HCT116 (cell line): Measurements from ENCODE around the gene GNA15. TPM values are rescaled to one million over a fixed set of nuclear protein-coding genes. Genes with fewer than 3 reads are reported as not detected.

ENCODE experiments used
- ATAC-seq: fragments of 200-7000 bp; cut with Tn5 transposase; 2 replicates; pipeline ENCODE4 v1.9.1; 2020; ENCODE audit warnings: mild to moderate bottlenecking, moderate library complexity
- BruUV-seq: library from RNA; stranded (reverse); fragments of 400-500 nt; replicated peaks from 2 replicates; lab custom pipeline; 2021; lab: Mats Ljungman, UMichigan
- CTCF ChIA-PET: fragments of 300-600 bp; sonication (Branson Sonifier 250); formaldehyde crosslinking; loops from one replicate; lab custom pipeline; 2021; ENCODE audit warnings: antibody characterized with exemption; lab: Charles Lee
- POLR2A ChIA-PET: fragments of 300-600, 350-600 bp; sonication (Branson Sonifier 250); formaldehyde crosslinking; loops from one replicate; lab custom pipeline; 2021; ENCODE audit warnings: antibody characterized with exemption; lab: Charles Lee
- RAD21 ChIA-PET, 2 experiments: fragments of 300-600 bp; sonication (Branson Sonifier 250); formaldehyde crosslinking; loops; one replicate each; lab custom pipeline; 2023; ENCODE audit warnings: low total read pairs in 2 of 2; ENCODE audit not compliant: uncharacterized antibody in 2 of 2, unreplicated experiment in 2 of 2, low non-redundant PET in 1 of 2; lab: Charles Lee
- DNase-seq: peaks from one replicate; pipeline ENCODE4 v3.0.0-alpha.2; 2010; ENCODE audit warnings: low read depth, low spot score
- H2AFZ ChIP-seq: fragments of 200-600 bp; shearing (Covaris generic), sonication (generic); 2 replicates; pipeline ENCODE4 v1.6.1; 2017; ENCODE audit warnings: low read depth, mixed run types, mixed read lengths, antibody characterized with exemption, low read length; ENCODE audit not compliant: poor library complexity, severe bottlenecking
- H3K27ac ChIP-seq: 2 replicates; pipeline ENCODE4 v1.5.1; 2012; ENCODE audit warnings: low read depth, low read length
- H3K27me3 ChIP-seq: fragments of 200-600 bp; sonication (generic); 2 replicates; pipeline ENCODE4 v1.6.1; 2016; ENCODE audit warnings: mixed run types, low read length, mixed read lengths; ENCODE audit not compliant: insufficient read depth
- H3K36me3 ChIP-seq, 2 experiments: fragments of 200-500 bp in 1 of 2; fragments of 200-600 bp in 1 of 2; sonication (Bioruptor generic) in 1 of 2; sonication (generic) in 1 of 2; 2 replicates each; pipeline versions ENCODE4 v1.5.1 to v1.6.1; 2014 to 2016; ENCODE audit warnings: low read length in 2 of 2, inconsistent platforms in 1 of 2, mixed read lengths in 1 of 2, mixed run types in 1 of 2; ENCODE audit not compliant: insufficient read depth in 2 of 2, control insufficient read depth in 1 of 2
- H3K4me1 ChIP-seq, 2 experiments: fragments of 200-600 bp in 1 of 2; sonication (generic) in 1 of 2; 2 replicates each; pipeline versions ENCODE4 v1.5.1 to v1.6.1; 2012 to 2017; ENCODE audit warnings: low read length in 2 of 2, inconsistent platforms in 1 of 2, mild to moderate bottlenecking in 1 of 2, mixed read lengths in 1 of 2, mixed run types in 1 of 2, moderate library complexity in 1 of 2; ENCODE audit not compliant: insufficient read depth in 2 of 2, control insufficient read depth in 1 of 2
- H3K4me2 ChIP-seq: fragments of 200-600 bp; sonication (generic); 2 replicates; pipeline ENCODE4 v1.6.1; 2017; ENCODE audit warnings: mixed run types, low read length, mixed read lengths
- H3K4me3 ChIP-seq, 2 experiments: fragments of 200-600 bp in 1 of 2; sonication (generic) in 1 of 2; replicated peaks in 1 of 2; 2 replicates each; pipeline ENCODE4 v1.5.1; 2011 to 2016; ENCODE audit warnings: low read length in 2 of 2, control low read depth in 1 of 2, low read depth in 1 of 2, mild to moderate bottlenecking in 1 of 2, mixed read lengths in 1 of 2, mixed run types in 1 of 2
- H3K79me2 ChIP-seq: fragments of 200-600 bp; sonication (generic); 2 replicates; pipeline ENCODE4 v1.6.1; 2017; ENCODE audit warnings: mild to moderate bottlenecking, mixed run types, low read length, moderate library complexity, mixed read lengths; ENCODE audit not compliant: insufficient read depth
- H3K9ac ChIP-seq: fragments of 200-600 bp; sonication (generic); 2 replicates; pipeline ENCODE4 v1.6.1; 2016; ENCODE audit warnings: low read length, mixed read lengths
- H3K9me2 ChIP-seq: fragments of 200-600 bp; sonication (generic), shearing (Covaris generic); 2 replicates; pipeline ENCODE4 v1.6.1; 2017; ENCODE audit warnings: mixed run types, mild to moderate bottlenecking, moderate library complexity; ENCODE audit not compliant: insufficient read depth
- H3K9me3 ChIP-seq, 2 experiments: fragments of 200-500 bp in 1 of 2; fragments of 200-600 bp in 1 of 2; sonication (Bioruptor generic) in 1 of 2; sonication (generic) in 1 of 2; 2 replicates each; pipeline ENCODE4 v1.6.1; 2014 to 2017; ENCODE audit warnings: low read length in 2 of 2, mixed read lengths in 2 of 2, inconsistent platforms in 1 of 2, low read depth in 1 of 2, mild to moderate bottlenecking in 1 of 2, mixed run types in 1 of 2, moderate library complexity in 1 of 2; ENCODE audit not compliant: control insufficient read depth in 1 of 2, insufficient read depth in 1 of 2
- H4K20me1 ChIP-seq: fragments of 200-600 bp; sonication (generic), shearing (Covaris generic); 2 replicates; pipeline ENCODE4 v1.6.1; 2017; ENCODE audit warnings: mixed run types, mild to moderate bottlenecking, moderate library complexity; ENCODE audit not compliant: insufficient read depth
- EGR1 ChIP-seq: IDR thresholded peaks from 2 replicates; pipeline ENCODE4 v1.6.1; 2012; ENCODE audit warnings: low read depth
- ELF1 ChIP-seq: IDR thresholded peaks from 2 replicates; pipeline ENCODE4 v1.6.1; 2012; ENCODE audit warnings: low read depth, borderline replicate concordance
- EZH2phosphoT487 ChIP-seq: fragments of 200-600 bp; IDR thresholded peaks from 2 replicates; pipeline ENCODE4 v1.6.1; 2018; ENCODE audit warnings: antibody characterized with exemption, borderline replicate concordance
- FOSL1 ChIP-seq: IDR thresholded peaks from 2 replicates; pipeline ENCODE4 v1.6.1; 2012; ENCODE audit warnings: low read depth
- RAD21 ChIP-seq: IDR thresholded peaks from 2 replicates; pipeline ENCODE4 v1.6.1; 2012; ENCODE audit warnings: low read depth, mild to moderate bottlenecking
- SIN3A ChIP-seq: IDR thresholded peaks from 2 replicates; pipeline ENCODE4 v1.6.1; 2012; ENCODE audit warnings: low read depth
- SP1 ChIP-seq: IDR thresholded peaks from 2 replicates; pipeline ENCODE4 v1.6.1; 2012; ENCODE audit warnings: low read depth
- TCF7L2 ChIP-seq: IDR thresholded peaks from 2 replicates; pipeline ENCODE4 v1.7.0; 2011; ENCODE audit warnings: borderline replicate concordance, inconsistent platforms; ENCODE audit not compliant: insufficient read depth, insufficient read length; ENCODE audit errors: extremely low read depth
- ZFX ChIP-seq: fragments of 450-650 bp; IDR thresholded peaks from 2 replicates; pipeline ENCODE4 v1.6.1; 2017
- intact Hi-C: fragments of 100-400 bp; cut with micrococcal nuclease; formaldehyde crosslinking; loops from 2 replicates; pipeline ENCODE4 v1.10.0; 2022
- total RNA-seq: library from RNA; stranded (reverse); gene quantifications from one replicate; pipeline ENCODE4 v1.2.1, GENCODE V29; 2021; ENCODE audit not compliant: unreplicated experiment
- TF ChIP-seq, protein P1 (sequence below): IDR thresholded peaks from 2 replicates; pipeline ENCODE4 v1.6.1; 2011; ENCODE audit warnings: mild to moderate bottlenecking, low read length, moderate library complexity; ENCODE audit not compliant: insufficient replicate concordance; ENCODE audit errors: extremely low read depth
- TF ChIP-seq, protein P2 (sequence below): IDR thresholded peaks from 2 replicates; pipeline ENCODE4 v1.6.1; 2012
- TF ChIP-seq, protein P3 (sequence below), 3 experiments: fragments of 200-600 bp in 1 of 3; sonication (generic) in 1 of 3; IDR thresholded peaks in 2 of 3; conservative IDR thresholded peaks in 1 of 3; 2 replicates each; pipeline ENCODE4 v1.5.1; 2012 to 2017; ENCODE audit warnings: low read depth in 2 of 3, low read length in 2 of 3, antibody characterized with exemption in 1 of 3, borderline replicate concordance in 1 of 3, control low read depth in 1 of 3, mild to moderate bottlenecking in 1 of 3, mixed read lengths in 1 of 3, mixed run types in 1 of 3, moderate library complexity in 1 of 3; ENCODE audit not compliant: insufficient read depth in 1 of 3
- TF ChIP-seq, protein P4 (sequence below): IDR thresholded peaks from 2 replicates; pipeline ENCODE4 v1.6.1; 2012; ENCODE audit warnings: low read depth

GNA15 gene
- total RNA-seq, 1 experiment from 2014 or later, result 1.5 TPM

DNA sequence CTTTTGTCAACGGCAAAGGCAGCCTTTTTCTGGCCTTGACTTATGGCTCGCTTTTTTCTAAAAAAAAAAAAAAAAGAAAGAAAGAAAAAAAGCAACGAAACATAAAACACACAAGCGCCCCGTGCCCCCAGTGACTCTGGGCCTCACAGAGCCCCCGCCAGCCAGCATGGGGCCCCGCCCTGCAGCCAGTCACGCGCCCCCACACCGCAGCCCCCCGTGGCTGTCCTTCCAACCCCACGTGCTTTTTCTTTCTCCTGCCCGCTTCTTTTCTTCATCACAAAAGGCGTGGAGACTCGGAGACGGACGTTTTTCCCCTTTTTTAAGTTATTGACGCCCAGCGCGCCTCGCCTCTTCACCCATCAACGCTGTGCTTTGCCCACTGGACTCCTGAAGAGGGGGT, 14.4 kb upstream of the GNA15 start (continued):
- TF ChIP-seq, protein P1, sequence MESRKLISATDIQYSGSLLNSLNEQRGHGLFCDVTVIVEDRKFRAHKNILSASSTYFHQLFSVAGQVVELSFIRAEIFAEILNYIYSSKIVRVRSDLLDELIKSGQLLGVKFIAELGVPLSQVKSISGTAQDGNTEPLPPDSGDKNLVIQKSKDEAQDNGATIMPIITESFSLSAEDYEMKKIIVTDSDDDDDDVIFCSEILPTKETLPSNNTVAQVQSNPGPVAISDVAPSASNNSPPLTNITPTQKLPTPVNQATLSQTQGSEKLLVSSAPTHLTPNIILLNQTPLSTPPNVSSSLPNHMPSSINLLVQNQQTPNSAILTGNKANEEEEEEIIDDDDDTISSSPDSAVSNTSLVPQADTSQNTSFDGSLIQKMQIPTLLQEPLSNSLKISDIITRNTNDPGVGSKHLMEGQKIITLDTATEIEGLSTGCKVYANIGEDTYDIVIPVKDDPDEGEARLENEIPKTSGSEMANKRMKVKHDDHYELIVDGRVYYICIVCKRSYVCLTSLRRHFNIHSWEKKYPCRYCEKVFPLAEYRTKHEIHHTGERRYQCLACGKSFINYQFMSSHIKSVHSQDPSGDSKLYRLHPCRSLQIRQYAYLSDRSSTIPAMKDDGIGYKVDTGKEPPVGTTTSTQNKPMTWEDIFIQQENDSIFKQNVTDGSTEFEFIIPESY, result no peak
- TF ChIP-seq, protein P2, sequence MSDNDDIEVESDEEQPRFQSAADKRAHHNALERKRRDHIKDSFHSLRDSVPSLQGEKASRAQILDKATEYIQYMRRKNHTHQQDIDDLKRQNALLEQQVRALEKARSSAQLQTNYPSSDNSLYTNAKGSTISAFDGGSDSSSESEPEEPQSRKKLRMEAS, result no peak

DNA sequence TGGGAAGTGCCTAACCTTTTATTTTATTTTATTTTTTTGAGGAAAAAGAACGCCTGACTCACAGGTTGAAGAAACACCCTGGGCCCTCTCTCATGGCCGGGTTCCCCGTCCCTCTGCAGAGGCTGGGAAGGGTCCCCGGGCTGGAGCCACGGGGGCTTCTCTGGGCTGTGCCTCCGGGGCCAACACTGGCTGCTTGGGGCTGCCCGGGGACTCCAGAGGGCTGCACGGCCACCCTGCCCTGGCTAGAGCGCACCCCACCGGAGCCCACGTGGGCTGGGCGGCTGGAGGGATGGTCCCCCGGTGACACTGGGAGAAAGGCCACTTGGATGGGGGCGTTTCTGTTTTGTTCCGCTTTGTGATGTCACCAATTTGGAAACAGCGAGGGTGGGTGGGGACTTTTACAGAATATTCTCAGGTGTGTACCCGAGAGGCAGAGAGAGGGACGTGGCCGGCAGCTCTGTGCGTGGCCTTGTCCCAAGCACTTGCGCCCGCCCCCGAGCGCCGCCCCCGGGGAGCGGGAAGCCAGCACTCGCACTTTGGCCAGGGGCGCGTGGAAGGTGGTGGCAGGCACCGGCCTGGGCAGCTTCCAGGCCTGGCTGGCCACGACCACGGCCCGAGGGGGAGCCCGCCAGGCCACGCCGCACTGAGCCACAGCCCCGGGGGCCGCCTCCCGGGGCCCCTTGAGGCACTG, 13.9 kb upstream of the GNA15 start:
- ATAC-seq, result no peak
- no peak for TF ChIP-seq RAD21
- no peak for TF ChIP-seq ELF1
- TF ChIP-seq ZFX, result no peak
- TF ChIP-seq, protein P3, sequence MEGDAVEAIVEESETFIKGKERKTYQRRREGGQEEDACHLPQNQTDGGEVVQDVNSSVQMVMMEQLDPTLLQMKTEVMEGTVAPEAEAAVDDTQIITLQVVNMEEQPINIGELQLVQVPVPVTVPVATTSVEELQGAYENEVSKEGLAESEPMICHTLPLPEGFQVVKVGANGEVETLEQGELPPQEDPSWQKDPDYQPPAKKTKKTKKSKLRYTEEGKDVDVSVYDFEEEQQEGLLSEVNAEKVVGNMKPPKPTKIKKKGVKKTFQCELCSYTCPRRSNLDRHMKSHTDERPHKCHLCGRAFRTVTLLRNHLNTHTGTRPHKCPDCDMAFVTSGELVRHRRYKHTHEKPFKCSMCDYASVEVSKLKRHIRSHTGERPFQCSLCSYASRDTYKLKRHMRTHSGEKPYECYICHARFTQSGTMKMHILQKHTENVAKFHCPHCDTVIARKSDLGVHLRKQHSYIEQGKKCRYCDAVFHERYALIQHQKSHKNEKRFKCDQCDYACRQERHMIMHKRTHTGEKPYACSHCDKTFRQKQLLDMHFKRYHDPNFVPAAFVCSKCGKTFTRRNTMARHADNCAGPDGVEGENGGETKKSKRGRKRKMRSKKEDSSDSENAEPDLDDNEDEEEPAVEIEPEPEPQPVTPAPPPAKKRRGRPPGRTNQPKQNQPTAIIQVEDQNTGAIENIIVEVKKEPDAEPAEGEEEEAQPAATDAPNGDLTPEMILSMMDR (IDR thresholded peaks at IDR 0.05 in 2 of 3, conservative IDR thresholded peaks at IDR 0.05 in 1 of 3; ENCODE audit: borderline replicate concordance in 1 of 3, insufficient read depth in 1 of 3, low read depth in 2 of 3, low read length in 2 of 3), result no peak
- no peak for TF ChIP-seq EZH2phosphoT487
- TF ChIP-seq, protein P2, result no peak
- no peak for TF ChIP-seq EGR1
- TF ChIP-seq FOSL1, result no peak
- no peak for TF ChIP-seq SIN3A
- TF ChIP-seq TCF7L2, result no peak
- TF ChIP-seq, protein P4, sequence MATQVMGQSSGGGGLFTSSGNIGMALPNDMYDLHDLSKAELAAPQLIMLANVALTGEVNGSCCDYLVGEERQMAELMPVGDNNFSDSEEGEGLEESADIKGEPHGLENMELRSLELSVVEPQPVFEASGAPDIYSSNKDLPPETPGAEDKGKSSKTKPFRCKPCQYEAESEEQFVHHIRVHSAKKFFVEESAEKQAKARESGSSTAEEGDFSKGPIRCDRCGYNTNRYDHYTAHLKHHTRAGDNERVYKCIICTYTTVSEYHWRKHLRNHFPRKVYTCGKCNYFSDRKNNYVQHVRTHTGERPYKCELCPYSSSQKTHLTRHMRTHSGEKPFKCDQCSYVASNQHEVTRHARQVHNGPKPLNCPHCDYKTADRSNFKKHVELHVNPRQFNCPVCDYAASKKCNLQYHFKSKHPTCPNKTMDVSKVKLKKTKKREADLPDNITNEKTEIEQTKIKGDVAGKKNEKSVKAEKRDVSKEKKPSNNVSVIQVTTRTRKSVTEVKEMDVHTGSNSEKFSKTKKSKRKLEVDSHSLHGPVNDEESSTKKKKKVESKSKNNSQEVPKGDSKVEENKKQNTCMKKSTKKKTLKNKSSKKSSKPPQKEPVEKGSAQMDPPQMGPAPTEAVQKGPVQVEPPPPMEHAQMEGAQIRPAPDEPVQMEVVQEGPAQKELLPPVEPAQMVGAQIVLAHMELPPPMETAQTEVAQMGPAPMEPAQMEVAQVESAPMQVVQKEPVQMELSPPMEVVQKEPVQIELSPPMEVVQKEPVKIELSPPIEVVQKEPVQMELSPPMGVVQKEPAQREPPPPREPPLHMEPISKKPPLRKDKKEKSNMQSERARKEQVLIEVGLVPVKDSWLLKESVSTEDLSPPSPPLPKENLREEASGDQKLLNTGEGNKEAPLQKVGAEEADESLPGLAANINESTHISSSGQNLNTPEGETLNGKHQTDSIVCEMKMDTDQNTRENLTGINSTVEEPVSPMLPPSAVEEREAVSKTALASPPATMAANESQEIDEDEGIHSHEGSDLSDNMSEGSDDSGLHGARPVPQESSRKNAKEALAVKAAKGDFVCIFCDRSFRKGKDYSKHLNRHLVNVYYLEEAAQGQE, result no peak
- TF ChIP-seq, protein P1, result no peak
- no peak for TF ChIP-seq SP1

More for the DNA sequence above, 13.9 kb upstream of the GNA15 start:
- BruUV-seq, result no TSS peak
- H3K9ac ChIP-seq, result no peak overlapping the region
- H3K4me3 ChIP-seq, result no peak overlapping the region
- H2AFZ ChIP-seq, result no peak overlapping the region
- H4K20me1 ChIP-seq, result no peaks in the 10 kb centered on the region
- intact Hi-C loops, result no loop called here
- no peaks in the 10 kb centered on the region for H3K9me3 ChIP-seq
- RAD21 ChIA-PET, result no interaction called here
- peaks cover 0 to 3% of the 10 kb centered on the region in 2 experiments; a peak in 1 of 4 replicates for H3K4me1 ChIP-seq
- H3K79me2 ChIP-seq, result no peaks in the 10 kb centered on the region
- no peak overlapping the region for H3K4me2 ChIP-seq
- no peaks in the 10 kb centered on the region; a peak in 1 of 4 replicates for H3K36me3 ChIP-seq
- POLR2A ChIA-PET, result no interaction called here
- DNase-seq, result no peak
- H3K27ac ChIP-seq, result no peak overlapping the region
- no peaks in the 10 kb centered on the region for H3K27me3 ChIP-seq
- CTCF ChIA-PET, result no interaction called here
- H3K9me2 ChIP-seq, result no peaks in the 10 kb centered on the region
